Stimulated activated CD4-positive, alpha-beta T cell treated with anti-CD3 and anti-CD28 coated beads, Interleukin-2, amount 100 ng/mL, for 24 hours (primary cell): ENCODE results near the gene CA10.
A peak's percentile ranks its signal among the peaks of the same experiment; 100 is the strongest.

ENCODE experiments used
- DNase-seq, 2 donors: peaks; one replicate each; pipeline ENCODE4 v3.0.0-alpha.2; 2020

CA10 gene

GRCh38 chr17:51668963-51669246 is 489.6 kb downstream of the CA10 start:
- DNase-seq: no peak

- DNase-seq: no peak
Observed at GRCh38 chr17:51668155-51668962, 490.2 kb downstream of the CA10 start.

- DNase-seq: no peak
Observed at GRCh38 chr17:51667706-51668083, 490.8 kb downstream of the CA10 start.

GRCh38 chr17:51666971-51667705 is 491.4 kb downstream of the CA10 start:
- DNase-seq: no peak

- DNase-seq: no peak
Observed at GRCh38 chr17:51662204-51663056, 496.1 kb downstream of the CA10 start.

GRCh38 chr17:51661403-51661802 is 497.1 kb downstream of the CA10 start:
- no peak for DNase-seq

GRCh38 chr17:51660266-51660665 is 498.2 kb downstream of the CA10 start:
- DNase-seq: no peak

- no peak for DNase-seq
Observed at GRCh38 chr17:51657224-51657623, 501.3 kb downstream of the CA10 start.

- DNase-seq: no peak
Observed at GRCh38 chr17:51653878-51654277, 504.6 kb downstream of the CA10 start.

- no peak for DNase-seq
Observed at GRCh38 chr17:51652529-51652928, 506.0 kb downstream of the CA10 start.

GRCh38 chr17:51651513-51652298 is 506.8 kb downstream of the CA10 start:
- no peak for DNase-seq

GRCh38 chr17:51650772-51651171 is 507.7 kb downstream of the CA10 start:
- no peak for DNase-seq

- DNase-seq: no peak
Observed at GRCh38 chr17:51650202-51650601, 508.3 kb downstream of the CA10 start.

GRCh38 chr17:51647826-51648225 is 510.7 kb downstream of the CA10 start:
- no peak for DNase-seq

GRCh38 chr17:51647067-51647466 is 511.4 kb downstream of the CA10 start:
- DNase-seq: no peak

GRCh38 chr17:51646539-51646938 is 512.0 kb downstream of the CA10 start:
- no peak for DNase-seq

- no peak for DNase-seq
Observed at GRCh38 chr17:51645056-51645455, 513.5 kb downstream of the CA10 start.

GRCh38 chr17:51643702-51644490 is 514.6 kb downstream of the CA10 start:
- DNase-seq: no peak

- DNase-seq: no peak
Observed at GRCh38 chr17:51642029-51642428, 516.5 kb downstream of the CA10 start.

GRCh38 chr17:51640108-51640622 is 518.3 kb downstream of the CA10 start:
- peak in 1 of 2 donors; percentile 8 for DNase-seq

GRCh38 chr17:51638971-51639370 is 519.5 kb downstream of the CA10 start:
- DNase-seq: no peak

GRCh38 chr17:51636291-51636690 is 522.2 kb downstream of the CA10 start:
- DNase-seq: no peak
